SHP77 treated with DMSO at 0.1 percent for 48 hours (cell line): ENCODE measurements around the gene ANXA11.

Experiments
- DNase-seq: peaks from one replicate; lab custom pipeline; 2025; lab: John Stamatoyannopoulos, UW

Gene ANXA11

DNA sequence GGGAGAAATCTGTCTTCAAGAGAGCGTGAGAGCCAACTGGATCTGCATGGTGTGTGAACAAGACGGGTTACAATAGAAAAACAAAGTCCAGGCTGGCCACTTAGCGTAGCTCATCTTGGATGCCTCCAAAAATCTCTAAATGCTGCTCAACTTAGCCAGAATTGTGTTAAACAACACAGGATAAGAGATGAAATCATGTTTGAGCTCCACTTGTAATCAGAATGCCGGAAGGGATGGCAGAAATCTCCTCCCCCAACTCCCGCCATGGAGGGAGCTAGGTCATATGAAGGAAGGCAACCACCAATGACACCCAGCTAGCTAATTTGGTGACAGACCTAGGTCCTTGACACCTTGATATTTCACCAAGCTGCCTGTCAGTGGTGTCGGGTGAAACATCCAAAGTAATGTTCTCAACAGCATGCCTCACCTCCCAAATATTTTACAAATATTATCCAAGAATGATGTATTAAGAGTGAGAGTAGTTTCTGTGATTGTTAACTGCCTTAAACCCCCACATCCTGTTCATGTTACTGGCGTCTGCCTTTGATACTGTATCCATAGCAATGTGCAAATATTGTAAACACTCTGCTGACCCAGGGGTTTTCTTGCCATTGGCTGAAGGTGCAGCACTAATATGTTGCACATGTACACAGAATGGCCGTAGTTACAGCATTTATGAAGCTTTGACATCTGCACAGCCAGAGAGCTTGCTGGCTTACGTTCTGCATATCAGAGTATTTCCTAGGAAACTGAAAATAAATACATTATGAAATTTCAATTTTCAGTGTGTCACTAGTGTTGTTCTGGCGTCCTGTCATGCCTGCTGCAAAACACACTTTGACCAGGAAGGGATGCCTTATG lies 101.0 kb downstream of the ANXA11 start:
- no peak for DNase-seq
